GM12891 (cell line): ENCODE data around the gene ZCCHC7. TPM values are rescaled to one million over a fixed set of nuclear protein-coding genes. Genes with fewer than 3 reads are reported as not detected.
"Not testable (repeated sequence)": the region's sequence is repeated elsewhere in the genome, so short reads cannot be mapped to it uniquely, and the experiment has no call there.

Experiments
- DNase-seq: peaks from one replicate; pipeline ENCODE4 v3.0.0; 2011; ENCODE audit warnings: low spot score; ENCODE audit not compliant: insufficient read length
- FAIRE-seq: peaks from 2 replicates; lab custom pipeline; 2011; peaks lifted over from hg19 to GRCh38; lab: Jason Lieb, UNC
- PAX5 ChIP-seq: IDR thresholded peaks from 2 replicates; pipeline ENCODE4 v1.6.1; 2011; ENCODE audit warnings: low read length, moderate library complexity, mild to moderate bottlenecking; ENCODE audit not compliant: insufficient read depth, severe bottlenecking
- POLR2A ChIP-seq: IDR thresholded peaks from 2 replicates; pipeline ENCODE4 v1.6.1; 2011; ENCODE audit warnings: low read depth, low read length, control low read depth
- POLR2AphosphoS5 ChIP-seq: IDR thresholded peaks from 2 replicates; pipeline ENCODE4 v1.6.1; 2011; ENCODE audit warnings: low read depth, low read length, control low read depth
- POU2F2 ChIP-seq: IDR thresholded peaks from 2 replicates; pipeline ENCODE4 v1.6.1; 2011; ENCODE audit warnings: low read depth, mild to moderate bottlenecking, control low read depth, low read length, moderate library complexity
- SPI1 ChIP-seq: IDR thresholded peaks from 2 replicates; pipeline ENCODE4 v1.6.1; 2011; ENCODE audit warnings: low read depth, low read length, control low read depth
- TAF1 ChIP-seq: IDR thresholded peaks from 2 replicates; pipeline ENCODE4 v1.6.1; 2011; ENCODE audit warnings: low read depth, low read length, control low read depth
- polyA plus RNA-seq: library from polyadenylated mRNA; unstranded; fragments of >200 nt; gene quantifications from one replicate; pipeline ENCODE4 v1.2.1, GENCODE V29; 2012; ENCODE audit warnings: low read depth, missing spikeins, inconsistent platforms; ENCODE audit not compliant: missing spikeins

Gene ZCCHC7
- 43.5 TPM for polyA plus RNA-seq

DNA sequence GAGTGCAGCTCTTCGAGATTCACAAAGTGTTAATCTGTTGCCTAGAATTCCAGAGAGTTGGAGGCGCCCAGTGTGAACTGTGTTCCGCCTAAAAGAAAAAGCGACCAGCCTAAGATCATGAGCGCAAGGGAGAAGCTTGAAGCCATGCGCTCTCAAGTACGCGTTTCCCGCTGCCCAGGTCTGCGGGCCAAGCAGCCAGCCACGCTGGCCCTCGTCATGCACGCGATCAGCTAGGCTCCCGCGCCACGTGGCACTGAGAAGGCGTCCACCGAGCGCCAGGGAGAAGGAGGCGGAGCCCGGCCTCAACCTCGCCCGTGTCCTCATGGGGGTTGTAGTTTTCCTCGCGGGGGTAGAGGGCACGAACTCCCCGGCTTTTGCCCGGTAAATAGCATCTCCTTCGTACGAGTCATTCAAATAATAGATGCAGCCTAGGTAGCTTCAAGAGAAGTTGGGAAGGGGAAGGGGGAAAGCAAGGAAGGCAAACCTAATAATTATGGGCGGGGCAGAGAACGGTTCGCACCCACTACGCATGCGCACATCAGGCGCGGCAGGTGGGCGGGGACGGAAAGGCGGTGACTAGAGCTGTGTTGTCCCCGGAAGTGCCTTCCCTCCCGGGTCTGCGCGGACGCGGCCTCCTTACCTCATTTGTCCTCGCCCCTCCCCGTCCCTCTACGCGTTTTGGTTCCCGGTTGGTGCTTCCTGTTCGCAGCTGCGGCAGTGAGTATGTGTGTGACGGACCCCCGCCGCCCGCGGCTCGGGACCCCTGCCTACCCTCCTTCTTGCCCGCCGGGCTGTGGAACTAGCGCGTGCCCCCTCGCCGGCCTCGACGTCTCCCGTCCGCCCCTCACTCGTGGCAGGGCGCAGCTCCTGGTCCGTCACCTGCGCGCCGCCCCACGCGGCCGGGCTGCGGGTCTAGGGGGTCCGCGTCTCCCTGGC, at the start of gene ZCCHC7:
Gene ZCCHC7 (plus strand): TSS at position 668 of the 936 bp plus-strand sequence.
- peak; percentile 89 for DNase-seq
- FAIRE-seq = peak; percentile 100
- TF ChIP-seq POLR2A = peak; percentile 79
- peak; percentile 90 for TF ChIP-seq TAF1
- TF ChIP-seq SPI1 = peak; percentile 14; the same call in 1 of the 2 replicates
- TF ChIP-seq PAX5 = no peak
- peak; percentile 80 for TF ChIP-seq POLR2AphosphoS5
- peak; percentile 29; the same call in 1 of the 2 replicates for TF ChIP-seq POU2F2

DNA sequence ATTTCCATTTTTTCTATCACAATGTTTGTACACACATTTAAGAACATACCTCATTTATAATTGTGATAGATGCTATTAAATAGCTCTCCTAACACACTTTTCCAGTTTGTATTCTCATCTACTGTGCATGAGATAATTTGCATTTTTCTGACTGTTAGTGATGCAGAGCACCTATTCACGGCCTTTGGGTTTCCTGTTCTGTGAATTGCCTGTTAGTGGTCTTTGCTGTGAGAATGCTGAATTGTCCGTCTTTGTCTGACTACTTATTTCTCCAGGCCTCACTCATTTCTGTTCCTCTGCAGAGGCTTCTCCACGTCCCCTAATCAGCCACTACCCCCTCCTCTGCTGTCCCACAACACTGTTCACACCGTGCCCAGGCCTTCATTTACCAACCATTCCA, 45.6 kb upstream of the ZCCHC7 start:
- FAIRE-seq = peak; percentile 97
- not testable (repeated sequence) for DNase-seq

DNA sequence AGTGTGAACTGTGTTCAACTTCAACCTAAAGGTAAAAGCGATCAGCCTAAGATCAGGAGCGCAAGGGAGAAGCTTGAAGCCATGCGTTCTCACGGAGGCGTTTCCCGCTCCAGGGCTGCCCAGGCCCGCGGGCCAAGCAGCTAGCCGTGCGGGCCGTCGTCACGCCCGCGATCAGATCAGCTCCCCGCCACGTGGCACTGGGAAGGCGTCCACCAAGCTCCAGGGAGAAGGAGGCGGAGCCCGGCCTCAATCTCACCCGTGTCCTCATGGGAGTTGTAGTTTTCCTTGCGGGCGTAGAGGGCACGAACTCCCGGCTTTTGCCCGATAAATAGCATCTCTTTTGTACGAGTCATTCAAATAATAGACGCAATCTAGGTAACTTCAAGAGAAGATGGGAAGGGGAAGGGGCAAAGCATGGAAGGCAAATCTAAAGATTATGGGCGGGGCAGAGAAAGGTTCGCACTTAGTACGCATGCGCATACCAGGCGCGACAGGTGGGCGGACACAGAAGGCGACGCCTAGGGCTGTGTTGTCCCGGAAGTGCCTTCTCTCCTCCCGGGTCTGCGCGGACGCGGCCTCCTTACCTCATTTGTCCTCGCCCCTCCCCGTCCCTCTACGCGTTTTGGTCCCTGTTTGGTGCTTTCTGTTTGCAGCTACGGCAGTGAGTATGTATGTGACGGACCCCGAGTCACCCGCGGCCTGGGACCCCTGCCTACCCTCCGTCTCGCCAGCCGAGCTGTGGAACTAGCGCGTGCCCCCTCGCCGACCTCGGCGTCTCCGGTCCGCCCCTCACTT, 40.8 kb upstream of the ZCCHC7 start:
- FAIRE-seq (peak; percentile 100), DNase-seq (peak; percentile 71)
- TF ChIP-seq POU2F2 = peak; percentile 7; the same call in 1 of the 2 replicates
- no peak for TF ChIP-seq SPI1
- no peak for TF ChIP-seq PAX5
- peak; percentile 84 for TF ChIP-seq POLR2AphosphoS5
- peak; percentile 64; the same call in 1 of the 2 replicates for TF ChIP-seq TAF1
- TF ChIP-seq POLR2A = peak; percentile 87

DNA sequence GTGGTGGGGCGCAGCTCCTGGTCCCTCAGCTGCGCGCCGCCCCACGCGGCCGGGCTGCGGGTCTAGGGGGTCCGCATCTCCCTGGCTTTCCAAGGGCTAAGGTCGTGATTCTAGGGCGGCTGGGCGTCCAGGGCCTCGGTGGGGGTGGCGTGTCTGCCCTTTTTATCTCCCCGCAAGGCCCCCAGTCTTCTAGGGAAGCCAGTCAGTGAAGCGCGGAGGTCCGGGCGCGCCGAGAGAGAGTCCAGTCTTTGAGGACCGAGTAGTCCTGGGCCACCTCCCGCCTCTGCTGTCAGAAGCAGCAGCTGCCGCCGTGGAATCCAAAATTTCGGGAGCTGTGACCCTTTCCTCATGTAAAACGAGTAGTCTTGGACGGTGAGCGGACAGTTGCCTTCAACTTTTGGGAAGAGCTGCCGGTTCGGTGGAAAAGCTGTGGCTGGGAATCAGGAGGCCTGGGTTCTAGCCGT, 40.2 kb upstream of the ZCCHC7 start:
- TF ChIP-seq POLR2AphosphoS5 = peak; percentile 1; the same call in 1 of the 2 replicates
- DNase-seq, FAIRE-seq: not testable (repeated sequence)

DNA sequence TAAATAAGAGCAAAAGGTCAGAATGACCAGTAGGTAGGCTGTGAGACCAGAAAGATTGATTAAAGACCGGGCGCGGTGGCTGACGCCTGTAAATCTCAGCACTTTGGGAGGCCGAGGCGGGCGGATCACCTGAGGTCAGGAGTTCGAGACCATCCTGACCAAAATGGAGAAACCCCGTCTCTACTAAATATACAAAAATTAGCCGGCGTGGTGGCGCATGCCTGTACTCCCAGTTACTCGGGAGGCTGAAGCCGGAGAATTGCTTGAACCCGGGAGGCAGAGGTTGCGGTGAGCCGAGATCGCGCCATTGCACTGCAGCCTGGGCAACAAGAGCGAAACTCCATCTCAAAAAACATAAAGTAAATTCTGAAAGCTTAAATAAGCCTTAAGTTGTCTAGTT, 38.9 kb upstream of the ZCCHC7 start:
- DNase-seq, FAIRE-seq: not testable (repeated sequence)

DNA sequence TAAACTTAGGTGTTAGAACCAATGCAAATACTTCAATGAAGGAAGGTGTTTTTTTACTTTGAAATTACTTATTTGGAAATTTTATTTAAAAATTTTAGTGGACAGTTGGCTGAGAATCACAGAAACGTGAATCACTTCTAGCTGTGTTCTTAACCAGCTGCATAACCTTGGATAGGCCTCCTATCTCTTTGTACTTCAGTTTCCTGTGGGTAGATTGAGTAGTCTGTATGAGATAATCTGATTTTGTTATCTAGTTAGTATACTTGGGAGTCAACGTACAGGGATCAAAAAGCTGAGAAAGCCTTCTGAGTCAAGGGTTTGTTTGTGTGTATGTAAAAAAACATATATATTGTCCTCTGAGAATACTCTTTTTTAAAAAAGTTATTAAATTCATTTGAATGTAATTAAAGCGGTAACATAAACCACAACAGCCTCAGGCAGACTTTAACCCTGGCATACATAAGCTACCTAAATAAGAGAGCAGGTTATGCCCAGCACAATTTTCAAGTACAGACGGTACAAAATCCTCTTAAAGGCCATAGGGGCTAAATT, 38.1 kb upstream of the ZCCHC7 start:
- DNase-seq (no peak), FAIRE-seq (no peak)
- no peak for TF ChIP-seq POU2F2

DNA sequence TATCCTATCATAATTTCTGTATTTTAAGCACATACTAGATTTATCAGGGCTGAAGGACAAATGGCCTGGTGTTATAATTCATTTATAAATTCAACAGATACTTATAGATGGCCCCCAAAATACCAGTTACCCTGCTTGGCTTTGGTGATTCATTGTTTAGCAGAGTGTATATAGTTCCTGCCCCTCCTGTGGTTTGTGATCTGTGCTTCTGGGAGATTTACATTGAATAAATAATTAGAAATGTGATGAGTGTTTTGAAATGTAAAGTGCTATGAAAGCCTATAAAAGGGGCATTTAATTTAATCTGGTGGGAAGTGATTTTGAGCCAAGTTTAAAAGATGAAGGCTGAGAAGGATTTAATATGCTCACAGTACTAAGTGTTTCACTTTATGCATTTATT, 36.7 kb upstream of the ZCCHC7 start:
- FAIRE-seq (no peak), DNase-seq (no peak)
- TF ChIP-seq SPI1 = no peak
- no peak for TF ChIP-seq POLR2AphosphoS5
- no peak for TF ChIP-seq PAX5
- TF ChIP-seq TAF1 = no peak
- TF ChIP-seq POLR2A = no peak
- no peak for TF ChIP-seq POU2F2

DNA sequence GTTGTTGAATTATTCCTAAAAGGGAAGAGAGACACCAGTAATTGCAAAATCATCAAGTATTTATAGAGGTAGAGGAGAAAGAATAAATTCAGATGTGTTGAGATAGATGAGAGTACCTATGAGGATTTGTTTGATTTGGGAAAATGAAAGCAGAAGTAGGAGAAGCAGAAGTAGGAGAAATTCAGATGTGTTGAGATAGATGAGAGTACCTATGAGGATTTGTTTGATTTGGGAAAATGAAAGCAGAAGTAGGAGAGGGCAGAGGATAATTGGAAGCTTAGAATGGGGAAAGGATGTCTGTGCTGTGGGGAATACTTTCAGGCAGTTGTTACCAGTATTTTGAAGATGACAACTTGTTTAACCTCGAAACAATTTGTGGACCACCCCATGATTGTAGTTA, 35.1 kb upstream of the ZCCHC7 start:
- TF ChIP-seq SPI1 (no peak), POLR2AphosphoS5 (no peak), TAF1 (no peak), PAX5 (no peak), POLR2A (no peak), POU2F2 (no peak)
- FAIRE-seq = peak; percentile 69
- DNase-seq = no peak

DNA sequence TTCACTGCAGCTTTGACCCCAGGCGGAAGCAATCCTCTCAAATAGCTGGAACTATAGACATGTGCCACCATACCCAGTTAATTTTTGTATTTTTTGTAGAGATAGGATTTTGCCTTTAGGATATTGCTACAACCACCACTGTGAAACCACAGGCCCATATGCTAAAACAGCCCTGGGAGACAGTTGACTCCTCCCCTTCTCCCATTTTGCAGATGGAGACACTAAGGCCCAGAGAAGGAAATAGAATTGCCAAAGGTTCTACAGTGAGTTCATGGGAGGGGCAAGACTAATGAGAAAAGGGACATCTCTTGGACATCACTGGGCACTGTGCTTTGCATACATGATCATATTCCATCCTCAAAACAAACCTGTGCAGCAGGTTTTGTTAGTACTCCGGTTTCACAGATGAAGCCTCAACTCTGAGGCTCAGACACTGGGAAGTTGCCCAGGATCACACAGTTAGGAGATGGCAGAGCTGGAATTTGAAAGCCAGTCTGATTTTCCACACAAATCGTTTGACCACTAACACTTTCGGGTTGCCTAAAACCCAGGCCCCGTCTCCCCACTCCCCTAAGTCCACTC, 27.6 kb upstream of the ZCCHC7 start:
- FAIRE-seq = peak; percentile 78
- DNase-seq = not testable (repeated sequence)

DNA sequence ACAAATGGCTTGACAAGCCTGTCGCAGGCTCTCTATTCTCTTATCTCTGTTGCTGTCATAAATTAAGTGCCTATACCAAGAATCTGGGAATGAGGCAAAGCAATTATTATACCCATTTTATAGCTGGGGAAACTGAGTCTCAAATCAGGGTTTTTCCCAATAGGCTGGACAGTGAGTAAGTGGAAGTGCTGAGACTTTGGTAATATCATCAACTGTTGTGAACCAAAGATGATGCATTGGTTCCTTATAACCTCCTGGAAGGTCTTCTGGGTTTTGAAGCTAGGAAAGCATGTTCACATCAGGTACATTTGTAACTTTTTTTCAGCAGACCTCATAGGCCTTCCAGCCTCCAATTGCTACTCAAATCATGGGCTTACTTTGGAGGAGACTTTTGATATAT, 25.6 kb upstream of the ZCCHC7 start:
- TF ChIP-seq POU2F2 (no peak), TAF1 (no peak), POLR2A (no peak), PAX5 (no peak), POLR2AphosphoS5 (no peak), SPI1 (no peak)
- FAIRE-seq (peak; percentile 41), DNase-seq (no peak)
